SU-DHL-6 (cell line): ENCODE results near the gene RMND5B.

ENCODE experiments used
- H2AFZ ChIP-seq: fragments of 200-600 bp; sonication (generic); 2 replicates; pipeline ENCODE4 v1.6.1; 2014; ENCODE audit warnings: low read depth, mild to moderate bottlenecking, moderate library complexity, mixed read lengths, antibody characterized with exemption, low read length; ENCODE audit not compliant: severe bottlenecking
- H3F3A ChIP-seq: fragments of 200-600 bp; shearing (Covaris generic); 2 replicates; pipeline ENCODE4 v1.6.0; 2016; ENCODE audit warnings: antibody characterized with exemption, mild to moderate bottlenecking; ENCODE audit not compliant: insufficient read depth
- H3K27ac ChIP-seq: fragments of 200-600 bp; sonication (generic); 2 replicates; pipeline ENCODE4 v1.5.1; 2016; ENCODE audit warnings: low read depth, mild to moderate bottlenecking, low read length, moderate library complexity, mixed read lengths
- H3K27me3 ChIP-seq: fragments of 200-600 bp; sonication (generic), shearing (Covaris generic); 2 replicates; pipeline ENCODE4 v1.6.0; 2014; ENCODE audit warnings: mild to moderate bottlenecking, low read length
- H3K36me3 ChIP-seq: fragments of 200-600 bp; sonication (generic); 2 replicates; pipeline ENCODE4 v1.6.1; 2014; ENCODE audit warnings: mild to moderate bottlenecking, low read length, mixed read lengths
- H3K4me2 ChIP-seq: fragments of 300-600, 200-600 bp; shearing (Covaris generic), sonication (generic); 2 replicates; pipeline ENCODE4 v1.6.0; 2014; ENCODE audit warnings: low read length, low read depth, mild to moderate bottlenecking; ENCODE audit not compliant: poor library complexity, severe bottlenecking
- H3K4me3 ChIP-seq: fragments of 200-600 bp; sonication (generic); 2 replicates; pipeline ENCODE4 v1.5.1; 2014; ENCODE audit warnings: antibody characterized with exemption, low read length, mild to moderate bottlenecking, mixed read lengths; ENCODE audit not compliant: insufficient read depth, poor library complexity, severe bottlenecking
- H3K79me2 ChIP-seq: fragments of 200-600 bp; sonication (generic); 2 replicates; pipeline ENCODE4 v1.6.1; 2014; ENCODE audit warnings: mild to moderate bottlenecking, low read length, moderate library complexity; ENCODE audit not compliant: insufficient read depth
- H3K9ac ChIP-seq: fragments of 200-600 bp; sonication (generic); 2 replicates; pipeline ENCODE4 v1.7.0; 2014; ENCODE audit warnings: mild to moderate bottlenecking, low read length
- H3K9me2 ChIP-seq: fragments of 200-600 bp; sonication (generic); replicated peaks from 2 replicates; pipeline ENCODE4 v1.6.1; 2014; ENCODE audit warnings: low read length; ENCODE audit not compliant: insufficient read depth
- H3K9me3 ChIP-seq: fragments of 200-600 bp; sonication (generic); 2 replicates; pipeline ENCODE4 v1.6.1; 2014; ENCODE audit warnings: low read length, mixed read lengths; ENCODE audit not compliant: insufficient read depth
- H4K20me1 ChIP-seq: fragments of 200-600 bp; sonication (generic); 2 replicates; pipeline ENCODE4 v1.6.1; 2014; ENCODE audit warnings: low read depth, mild to moderate bottlenecking, antibody characterized with exemption, low read length, moderate library complexity, mixed read lengths
- CTCF ChIP-seq: fragments of 200-600 bp; sonication (generic); IDR thresholded peaks from one replicate; pipeline ENCODE4 v1.5.1; 2017; ENCODE audit warnings: antibody characterized with exemption, mild to moderate bottlenecking, low read length, moderate library complexity; ENCODE audit not compliant: insufficient read depth, poor library complexity, severe bottlenecking
- EZH2phosphoT487 ChIP-seq: fragments of 200-600 bp; sonication (generic), shearing (Covaris generic); conservative IDR thresholded peaks from 2 replicates; pipeline ENCODE4 v1.6.1; 2018; ENCODE audit warnings: mild to moderate bottlenecking, antibody characterized with exemption, low read length, moderate library complexity, mixed read lengths

Gene RMND5B

GRCh38 chr5:178137991-178138390, 7.2 kb downstream of the RMND5B start:
- no peaks in the 10 kb centered on the region for H3K27me3 ChIP-seq
- no peaks in the 10 kb centered on the region; the same call in 1 of the 2 replicates for H4K20me1 ChIP-seq
- H3K9me3 ChIP-seq: no peaks in the 10 kb centered on the region
- H3K27ac ChIP-seq: no peak overlapping the region
- no peak overlapping the region for H2AFZ ChIP-seq
- H3K4me3 ChIP-seq: no peak overlapping the region
- no peaks in the 10 kb centered on the region for H3K9me2 ChIP-seq
- peaks cover 45% of the 10 kb centered on the region for H3K79me2 ChIP-seq
- H3K36me3 ChIP-seq: no peaks in the 10 kb centered on the region; the same call in 1 of the 2 replicates
- no peak overlapping the region for H3K9ac ChIP-seq
- TF ChIP-seq CTCF: no peak
- no peak for TF ChIP-seq EZH2phosphoT487
- no peaks in the 10 kb centered on the region for H3F3A ChIP-seq
- no peak overlapping the region for H3K4me2 ChIP-seq

GRCh38 chr5:178141550-178141949, 10.7 kb downstream of the RMND5B start:
- peaks cover 14% of the 10 kb centered on the region for H3K79me2 ChIP-seq
- H3K9me2 ChIP-seq: no peaks in the 10 kb centered on the region
- no peak overlapping the region for H3K4me3 ChIP-seq
- no peaks in the 10 kb centered on the region; the same call in 1 of the 2 replicates for H4K20me1 ChIP-seq
- no peak overlapping the region for H2AFZ ChIP-seq
- peaks cover 3% of the 10 kb centered on the region for H3F3A ChIP-seq
- no peak overlapping the region for H3K27ac ChIP-seq
- no peaks in the 10 kb centered on the region for H3K36me3 ChIP-seq
- TF ChIP-seq CTCF (no peak), EZH2phosphoT487 (no peak)
- H3K9me3 ChIP-seq: no peaks in the 10 kb centered on the region
- H3K27me3 ChIP-seq: no peaks in the 10 kb centered on the region
- no peak overlapping the region for H3K9ac ChIP-seq
- H3K4me2 ChIP-seq: no peak overlapping the region

GRCh38 chr5:178142642-178143041, 11.8 kb downstream of the RMND5B start:
- no peaks in the 10 kb centered on the region for H3K36me3 ChIP-seq
- no peaks in the 10 kb centered on the region; the same call in 1 of the 2 replicates for H4K20me1 ChIP-seq
- no peak overlapping the region for H3K4me2 ChIP-seq
- H3F3A ChIP-seq: peaks cover 7% of the 10 kb centered on the region
- peaks cover 5% of the 10 kb centered on the region for H3K79me2 ChIP-seq
- no peaks in the 10 kb centered on the region for H3K9me2 ChIP-seq
- H2AFZ ChIP-seq: no peak overlapping the region
- no peaks in the 10 kb centered on the region for H3K27me3 ChIP-seq
- TF ChIP-seq EZH2phosphoT487 (no peak), CTCF (no peak)
- H3K4me3 ChIP-seq: no peak overlapping the region
- no peak overlapping the region for H3K27ac ChIP-seq
- no peaks in the 10 kb centered on the region for H3K9me3 ChIP-seq
- H3K9ac ChIP-seq: no peak overlapping the region
